ENCODE results near the gene MTCL3.

MTCL3 gene

DNA sequence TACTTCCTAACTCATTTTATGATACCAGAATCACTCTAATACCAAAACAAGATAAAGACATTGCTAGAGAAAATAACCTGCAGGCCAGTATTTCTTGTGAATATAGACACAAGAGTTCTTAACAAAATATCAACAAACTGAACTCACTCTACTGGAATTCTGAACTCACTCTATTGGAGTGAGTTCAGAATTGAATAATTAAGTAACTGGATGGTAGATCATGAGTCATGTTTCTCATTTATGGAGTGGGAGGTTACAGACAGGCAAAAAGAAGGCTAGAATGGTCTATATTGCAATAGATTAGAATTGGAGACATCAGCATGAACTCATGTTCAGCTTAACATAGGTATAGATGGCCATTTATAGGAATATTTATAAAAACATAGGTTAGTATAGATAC, 31.3 kb upstream of the MTCL3 start:
- H3K27ac ChIP-seq, result no peak overlapping the region

DNA sequence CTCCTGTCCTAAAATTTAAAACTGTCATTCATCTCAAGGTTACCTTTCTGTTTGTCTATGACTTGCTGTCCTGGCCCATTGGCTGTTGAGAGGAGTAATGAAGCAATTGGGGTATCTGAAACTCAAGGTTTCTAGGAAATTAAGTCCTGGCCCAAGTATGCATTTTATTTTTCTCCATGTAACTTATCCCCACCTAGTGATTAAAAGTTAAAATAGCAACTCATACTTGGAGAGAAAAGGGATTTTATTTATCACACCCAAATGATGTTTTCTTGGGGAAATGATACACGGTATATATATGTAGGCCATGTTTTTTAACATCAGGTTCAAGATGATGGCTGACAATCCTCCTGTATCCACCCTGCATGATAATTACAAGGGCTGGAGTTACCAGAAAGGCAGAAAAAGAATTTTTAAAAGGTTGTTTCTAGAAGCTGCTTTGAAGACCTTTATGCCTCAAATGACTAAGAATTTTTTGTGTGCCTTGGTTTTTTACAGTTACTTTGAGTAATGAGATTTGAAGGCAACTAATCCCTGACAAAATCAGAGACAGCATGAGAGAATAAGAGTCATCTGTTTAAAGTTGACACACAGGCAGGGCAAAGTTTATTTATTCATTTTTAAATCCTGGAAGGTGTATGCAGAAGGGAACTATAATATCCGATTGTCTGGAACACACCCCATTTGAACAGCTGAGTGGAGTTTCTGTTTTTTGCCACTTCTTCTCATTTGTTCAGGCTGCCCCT, 28.9 kb upstream of the MTCL3 start:
- no peak overlapping the region for H3K27ac ChIP-seq
- no peak for TF ChIP-seq ZFX (IDR thresholded peaks at IDR 0.05)
- peak; percentile 31 for TF ChIP-seq CTCF (conservative IDR thresholded peaks at IDR 0.05)

More for the DNA sequence above, 31.3 kb upstream of the MTCL3 start:
- TF ChIP-seq CTCF (conservative IDR thresholded peaks at IDR 0.05) (no peak), ZFX (IDR thresholded peaks at IDR 0.05) (no peak)

DNA sequence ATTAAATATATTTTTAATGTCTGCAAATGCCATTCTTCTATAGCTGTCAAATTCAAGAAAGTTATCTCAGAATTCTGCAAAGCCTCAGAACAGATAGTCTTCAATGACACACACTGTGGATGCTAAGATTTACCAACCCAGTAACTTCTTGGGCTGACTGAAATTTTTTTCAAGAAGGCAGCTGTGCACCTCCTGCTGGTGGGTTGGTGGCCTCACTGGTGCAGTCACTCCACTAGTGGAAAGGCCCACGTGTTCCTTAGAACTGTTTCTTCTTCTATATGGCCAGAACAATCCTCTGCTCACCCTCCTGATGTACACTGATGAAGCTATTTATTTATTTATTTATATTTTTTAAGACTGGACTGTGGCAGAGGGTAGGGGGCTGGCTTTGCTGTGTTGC, 28.1 kb upstream of the MTCL3 start:
- TF ChIP-seq ZFX (IDR thresholded peaks at IDR 0.05), result no peak
- peak; percentile 38 for TF ChIP-seq CTCF (conservative IDR thresholded peaks at IDR 0.05)
- no peak overlapping the region for H3K27ac ChIP-seq

GRCh38 chr6:127539272-127539671, 20.1 kb upstream of the MTCL3 start:
- TF ChIP-seq CTCF (conservative IDR thresholded peaks at IDR 0.05), result peak; percentile 63
- no peak for TF ChIP-seq ZFX (IDR thresholded peaks at IDR 0.05)
- no peak overlapping the region for H3K27ac ChIP-seq

- no peak for TF ChIP-seq ZFX (IDR thresholded peaks at IDR 0.05)
- no peak for TF ChIP-seq CTCF (conservative IDR thresholded peaks at IDR 0.05)
- no peak overlapping the region for H3K27ac ChIP-seq
Measured at GRCh38 chr6:127538750-127539264, 19.7 kb upstream of the MTCL3 start.

DNA sequence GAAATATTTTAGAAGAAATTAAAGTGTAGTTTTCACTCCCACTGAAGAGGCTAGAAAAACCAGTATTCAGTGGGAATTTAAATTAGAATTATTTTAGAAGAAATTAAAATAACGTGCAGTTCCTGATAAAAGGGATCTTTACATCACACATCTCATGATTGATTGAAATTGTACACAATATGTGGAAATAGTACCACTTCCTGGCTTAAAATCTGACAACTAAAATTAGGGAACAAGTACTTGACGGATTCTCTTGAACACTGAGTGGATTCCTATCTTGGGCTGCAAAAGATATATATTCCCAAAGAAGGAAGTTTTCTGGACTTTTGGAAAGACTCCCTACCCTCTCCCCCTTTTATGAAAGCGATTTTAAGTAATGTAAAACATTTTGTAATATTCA, 14.6 kb upstream of the MTCL3 start:
- TF ChIP-seq ZFX (IDR thresholded peaks at IDR 0.05) (no peak), CTCF (conservative IDR thresholded peaks at IDR 0.05) (no peak)
- no peak overlapping the region for H3K27ac ChIP-seq

GRCh38 chr6:127533011-127533410, 13.9 kb upstream of the MTCL3 start:
- TF ChIP-seq CTCF (conservative IDR thresholded peaks at IDR 0.05), result no peak
- no peak for TF ChIP-seq ZFX (IDR thresholded peaks at IDR 0.05)
- no peak overlapping the region for H3K27ac ChIP-seq
